ENCODE measurements around the gene PTOV1. TPM values are rescaled to one million over a fixed set of nuclear protein-coding genes. Genes with fewer than 3 reads are reported as not detected.
"Not testable (repeated sequence)": the region's sequence is repeated elsewhere in the genome, so short reads cannot be mapped to it uniquely, and the experiment has no call there.

PTOV1 gene
- total RNA-seq, 1 donor from 2014 or later, result 249 TPM

DNA sequence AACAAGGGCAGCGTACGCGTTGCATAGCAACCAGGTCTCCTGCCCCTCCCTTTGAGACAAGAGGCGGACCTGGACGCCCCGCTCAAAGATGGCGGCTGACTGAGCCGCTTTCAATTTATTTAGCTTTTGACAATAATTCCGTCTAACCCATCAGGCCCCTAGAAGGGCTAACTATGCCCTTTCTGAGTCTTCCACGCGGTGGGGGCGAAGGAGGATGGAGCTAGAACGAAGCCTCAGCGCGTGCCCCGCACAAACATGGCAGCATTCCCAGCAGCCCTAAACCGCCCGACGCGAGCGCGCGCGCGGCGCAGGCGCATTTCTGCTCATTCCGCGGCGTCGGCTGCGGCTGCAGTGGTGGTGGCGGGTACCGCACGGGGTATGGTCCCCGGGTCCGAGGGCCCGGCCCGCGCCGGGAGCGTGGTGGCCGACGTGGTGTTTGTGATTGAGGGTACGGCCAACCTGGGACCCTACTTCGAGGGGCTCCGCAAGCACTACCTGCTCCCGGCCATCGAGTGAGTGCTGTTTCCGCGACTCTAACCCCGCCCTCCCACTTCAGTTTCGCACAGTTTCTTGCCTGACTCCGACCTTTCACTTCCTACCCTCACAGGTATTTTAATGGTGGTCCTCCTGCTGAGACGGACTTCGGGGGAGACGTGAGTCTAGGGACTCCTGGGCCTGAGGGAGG lies 32.9 kb upstream of the PTOV1 start, which contains the start of gene MED25:
TSS of gene MED25 (plus strand) at position 326 of the 685 bp plus-strand sequence. CDS start at position 379, 53 bp downstream.
- peak; percentile 89 for DNase-seq (ENCODE audit: low spot score)

- no peak for DNase-seq (ENCODE audit: low spot score)
These were observed 32.1 kb upstream of the PTOV1 start for GRCh38 chr19:49818649-49819370.

DNA sequence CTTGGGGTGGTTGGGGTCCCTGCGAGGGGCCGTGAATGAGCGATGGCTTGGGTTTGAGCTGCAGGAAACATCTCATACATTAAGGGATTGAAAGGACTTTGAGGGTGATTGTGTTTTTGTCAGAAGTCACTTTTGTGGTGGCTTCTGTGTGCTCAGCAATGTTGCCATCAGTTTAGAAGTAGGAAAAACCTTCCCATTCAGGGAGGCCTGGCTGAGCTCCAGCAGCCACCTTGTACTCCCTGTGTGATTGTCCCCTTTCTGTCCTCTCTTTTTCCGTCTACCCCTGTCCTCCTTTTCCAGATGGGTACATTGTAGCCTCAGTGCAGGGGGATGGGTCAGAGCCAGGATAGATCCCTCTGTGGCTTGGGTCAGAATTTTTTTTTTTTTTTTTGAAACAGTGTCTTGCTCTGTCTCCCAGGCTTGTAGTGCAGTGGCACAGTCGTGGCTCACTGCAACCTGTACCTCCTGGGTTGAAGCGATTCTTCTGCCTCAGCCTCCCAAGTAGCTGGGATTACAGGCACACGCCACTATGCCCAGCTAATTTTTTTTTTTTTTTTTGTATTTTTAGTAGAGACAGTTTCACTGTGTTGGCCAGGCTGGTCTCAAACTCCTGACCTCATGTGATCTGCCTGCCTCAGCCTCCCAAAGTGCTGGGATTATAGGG lies 31.4 kb upstream of the PTOV1 start:
- not testable (repeated sequence) for DNase-seq (ENCODE audit: low spot score)

DNA sequence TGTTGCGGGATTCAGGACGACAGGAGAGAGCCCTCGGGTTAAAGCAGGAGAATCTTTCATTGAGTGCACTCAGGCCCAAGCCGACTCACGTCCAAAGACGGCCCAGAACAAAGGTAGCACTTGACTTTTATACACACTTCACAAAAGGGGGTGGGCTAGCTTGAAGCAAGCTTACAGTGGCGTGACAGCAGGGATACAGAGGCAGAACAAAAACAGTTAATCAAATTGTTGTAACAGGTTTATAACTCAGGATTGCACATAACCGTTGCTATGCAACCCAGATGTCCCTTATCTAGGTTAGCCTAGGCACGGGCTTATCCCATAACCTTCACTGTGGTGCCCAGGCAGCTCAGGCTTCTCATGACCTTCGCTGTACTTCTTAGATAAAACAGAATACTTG lies 30.8 kb upstream of the PTOV1 start:
- DNase-seq (ENCODE audit: low spot score), result no peak

GRCh38 chr19:49823472-49823871 lies 27.5 kb upstream of the PTOV1 start:
- no peak for DNase-seq (ENCODE audit: low spot score)

- no peak for DNase-seq (ENCODE audit: low spot score)
These were observed 26.3 kb upstream of the PTOV1 start for GRCh38 chr19:49824662-49825061.

DNA sequence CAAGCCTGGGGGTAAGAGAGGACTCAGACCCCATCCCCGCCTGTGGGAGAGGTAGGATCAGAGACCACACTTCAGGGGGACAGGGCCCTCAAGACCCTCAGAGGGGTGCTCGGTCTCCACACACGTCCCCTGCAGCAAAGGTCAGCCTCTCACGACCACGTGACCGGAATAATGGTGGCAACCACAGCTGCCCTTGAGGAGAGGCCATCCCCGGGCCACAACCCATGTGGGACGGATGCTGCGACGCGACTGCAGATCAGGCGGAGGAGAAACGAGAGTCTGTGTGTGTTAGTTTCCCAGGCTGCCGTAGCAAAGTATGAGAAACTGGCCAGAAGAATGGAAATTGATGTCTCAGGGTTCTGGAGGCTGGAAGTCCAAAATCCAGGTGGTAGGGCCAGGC lies 23.9 kb upstream of the PTOV1 start:
- DNase-seq (ENCODE audit: low spot score), result no peak

- no peak for DNase-seq (ENCODE audit: low spot score)
These were observed 21.8 kb upstream of the PTOV1 start for GRCh38 chr19:49829200-49829599.

DNA sequence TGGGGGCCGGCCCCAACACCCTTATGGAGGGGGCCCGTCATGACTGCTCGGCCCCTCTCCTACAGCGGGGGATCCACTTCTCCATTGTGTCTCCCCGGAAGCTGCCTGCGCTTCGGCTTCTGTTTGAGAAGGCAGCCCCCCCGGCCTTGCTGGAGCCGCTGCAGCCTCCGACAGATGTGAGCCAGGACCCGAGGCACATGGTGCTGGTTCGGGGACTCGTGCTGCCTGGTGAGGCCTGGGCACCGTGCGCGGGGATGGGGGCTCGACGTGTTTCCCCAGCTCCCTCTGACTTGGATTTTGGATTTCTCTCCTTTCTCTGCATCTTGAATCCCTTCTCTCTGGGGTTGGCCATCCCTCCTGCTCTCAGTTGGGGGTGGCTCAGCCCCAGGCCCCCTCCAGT lies 21.2 kb upstream of the PTOV1 start:
- no peak for DNase-seq (ENCODE audit: low spot score)

DNA sequence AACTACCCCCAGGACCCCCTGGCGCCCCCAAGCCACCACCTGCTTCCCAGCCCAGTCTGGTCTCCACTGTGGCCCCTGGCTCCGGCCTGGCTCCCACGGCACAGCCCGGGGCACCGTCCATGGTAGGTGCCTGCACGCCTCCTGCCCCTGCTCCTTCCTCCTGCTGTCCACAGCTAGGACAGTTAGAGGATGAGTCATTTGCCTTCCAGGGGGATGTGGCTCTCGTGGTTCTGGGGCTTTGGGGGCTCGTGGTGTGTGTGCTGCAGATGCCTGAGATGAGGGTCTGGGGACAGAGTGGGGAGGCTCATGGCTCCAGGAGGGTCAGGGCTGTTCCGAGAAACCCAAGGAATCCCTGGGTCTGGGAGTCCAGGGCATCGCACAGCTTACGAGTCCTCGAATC lies 20.2 kb upstream of the PTOV1 start:
- DNase-seq (ENCODE audit: low spot score), result no peak

DNA sequence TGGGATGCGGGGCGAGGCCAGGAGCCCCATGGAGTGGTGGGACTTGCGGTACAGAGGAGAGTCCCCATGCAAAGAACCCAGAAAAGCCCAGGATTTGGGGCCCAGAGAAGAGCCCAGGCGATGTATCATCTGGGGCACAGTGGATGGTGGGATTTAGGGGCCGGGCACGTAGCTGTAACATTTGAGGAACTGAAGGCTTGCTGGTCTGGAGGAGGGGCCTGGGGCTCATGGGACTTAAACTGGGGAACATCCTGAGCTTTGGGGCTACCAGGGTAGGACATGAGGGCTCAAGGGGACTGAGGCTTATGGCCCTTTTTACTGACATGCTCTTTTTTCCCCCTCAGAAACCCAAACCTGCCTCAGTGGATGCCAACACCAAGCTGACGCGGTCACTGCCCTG lies 19.4 kb upstream of the PTOV1 start:
- no peak for DNase-seq (ENCODE audit: low spot score)

GRCh38 chr19:49832556-49832955 lies 18.4 kb upstream of the PTOV1 start:
- no peak for DNase-seq (ENCODE audit: low spot score)

GRCh38 chr19:49833599-49833998 lies 17.4 kb upstream of the PTOV1 start:
- no peak for DNase-seq (ENCODE audit: low spot score)

DNA sequence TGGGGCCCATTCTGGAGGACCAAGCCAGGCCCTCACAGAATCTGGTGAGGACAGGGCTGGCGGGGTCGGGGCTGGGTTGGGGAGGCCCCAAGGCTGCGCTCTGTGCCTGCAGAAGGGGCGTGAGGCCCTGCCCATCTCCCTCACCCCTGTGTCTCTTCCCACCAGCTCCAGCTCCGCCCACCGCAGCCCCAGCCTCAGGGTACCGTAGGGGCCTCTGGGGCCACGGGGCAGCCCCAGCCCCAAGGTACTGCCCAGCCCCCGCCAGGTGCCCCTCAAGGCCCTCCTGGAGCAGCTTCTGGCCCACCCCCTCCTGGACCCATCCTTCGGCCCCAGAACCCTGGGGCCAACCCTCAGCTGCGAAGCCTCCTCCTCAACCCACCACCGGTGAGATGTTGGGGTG lies 15.4 kb upstream of the PTOV1 start:
- no peak for DNase-seq (ENCODE audit: low spot score)

DNA sequence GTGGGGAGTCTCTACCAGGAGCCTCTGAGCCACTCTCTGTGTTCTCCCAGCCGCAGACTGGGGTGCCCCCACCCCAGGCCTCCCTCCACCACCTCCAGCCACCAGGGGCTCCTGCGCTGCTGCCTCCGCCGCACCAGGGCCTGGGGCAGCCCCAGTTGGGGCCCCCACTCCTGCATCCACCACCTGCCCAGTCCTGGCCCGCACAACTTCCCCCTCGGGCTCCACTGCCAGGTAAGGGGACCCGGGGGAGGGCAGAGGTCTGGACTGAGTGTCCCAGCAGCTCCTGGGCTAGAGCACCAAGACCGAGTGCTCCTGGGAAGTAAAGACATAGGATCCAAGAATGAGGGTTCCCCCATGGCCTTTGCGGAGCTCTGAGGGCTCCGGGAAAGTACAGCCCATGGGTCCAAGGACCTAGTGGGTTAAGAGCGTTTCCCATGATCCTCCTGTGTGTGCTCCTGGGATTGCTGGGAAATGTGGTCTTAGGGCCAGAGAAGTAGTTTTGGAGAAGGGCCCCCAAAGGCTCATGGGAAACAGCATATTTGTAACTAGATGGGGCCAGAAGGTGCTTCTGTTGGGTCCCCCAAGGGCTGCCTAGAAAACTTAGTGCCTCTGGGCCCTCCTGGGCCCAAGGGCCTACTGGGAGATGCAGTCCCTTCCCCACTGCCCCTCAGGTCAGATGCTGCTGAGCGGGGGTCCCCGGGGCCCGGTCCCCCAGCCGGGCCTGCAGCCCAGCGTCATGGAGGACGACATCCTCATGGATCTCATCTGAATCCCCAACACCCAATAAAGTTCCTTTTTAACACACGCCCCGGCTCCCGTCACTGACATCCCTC lies 14.6 kb upstream of the PTOV1 start:
- DNase-seq (ENCODE audit: low spot score), result no peak

GRCh38 chr19:49837009-49837310 lies 14.0 kb upstream of the PTOV1 start:
- no peak for DNase-seq (ENCODE audit: low spot score)

DNA sequence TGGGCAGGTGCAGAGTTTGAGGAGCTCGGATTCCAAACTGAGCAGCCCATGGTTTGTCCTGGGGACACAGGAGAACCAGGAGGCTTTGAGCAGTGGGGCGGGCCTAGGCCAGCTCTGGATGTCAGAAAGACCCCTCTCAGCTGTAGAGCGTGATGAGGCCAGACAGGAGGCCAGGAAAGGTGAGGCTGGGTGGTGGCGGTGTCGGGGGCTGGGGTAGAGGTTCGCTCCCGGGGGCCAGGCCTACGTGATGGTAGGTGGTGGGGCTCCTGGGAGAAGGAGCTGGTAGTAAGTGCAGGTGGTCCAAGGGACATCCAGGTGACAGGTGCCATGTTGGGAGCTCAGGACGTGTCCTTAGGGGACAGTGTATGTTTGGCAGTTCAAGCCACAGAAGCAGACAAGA lies 13.5 kb upstream of the PTOV1 start:
- DNase-seq (ENCODE audit: low spot score), result no peak

- no peak for DNase-seq (ENCODE audit: low spot score)
These were observed 11.9 kb upstream of the PTOV1 start for GRCh38 chr19:49838885-49839588.

- no peak for DNase-seq (ENCODE audit: low spot score)
These were observed 11.2 kb upstream of the PTOV1 start for GRCh38 chr19:49839713-49840112.

GRCh38 chr19:49840321-49840720 lies 10.6 kb upstream of the PTOV1 start:
- no peak for DNase-seq (ENCODE audit: low spot score)

DNA sequence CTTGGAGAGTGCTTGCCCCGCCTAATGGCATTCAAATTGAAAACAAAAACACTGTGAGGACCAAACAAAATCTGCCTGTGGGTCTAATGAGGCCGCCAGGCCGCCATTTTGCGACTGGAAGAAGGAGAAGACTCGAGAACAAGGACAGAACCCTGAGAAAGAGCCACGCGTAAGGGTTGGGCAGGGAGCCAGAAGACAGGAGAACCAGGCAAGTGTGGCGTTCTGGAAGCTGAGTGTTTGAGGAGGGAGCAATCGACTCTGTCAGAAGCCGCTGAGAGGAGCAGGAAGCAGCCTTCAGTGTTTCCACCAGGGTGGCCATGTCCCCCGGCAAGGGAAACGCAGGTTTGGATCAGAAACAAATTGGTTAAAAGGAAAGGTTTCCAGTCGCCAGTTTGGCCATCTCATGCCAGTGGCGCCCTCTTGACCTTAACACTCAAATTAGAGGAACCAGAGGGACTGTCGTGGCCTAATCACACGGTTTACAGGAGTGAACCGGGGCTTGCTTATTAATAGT lies 10.2 kb upstream of the PTOV1 start:
- no peak for DNase-seq (ENCODE audit: low spot score)

All from mucosa of gallbladder (tissue), 1 donor.